Heart left ventricle (tissue), 16 donors: Measurements from ENCODE around the gene STAP1. TPM values are rescaled to one million over a fixed set of nuclear protein-coding genes. Genes with fewer than 3 reads are reported as not detected.

ENCODE experiments used
- ATAC-seq, 4 donors: fragments of 200-7000 bp; cut with Tn5 transposase; one replicate each; pipeline ENCODE4 v1.9.1; 2020 to 2022; ENCODE audit warnings: moderate library complexity in 4 of 4, mild to moderate bottlenecking in 3 of 4, moderate number of reproducible peaks in 1 of 4
- DNase-seq, 5 donors: peaks; one replicate each; pipeline ENCODE4 v3.0.0-alpha.2; 2020
- H3K27ac ChIP-seq, 12 donors: fragments of 200-600 bp; sonication (generic) in 4 of 12; one replicate each; pipeline versions ENCODE4 v1.5.0 to v1.8.0; 2016 to 2022; ENCODE audit warnings: mild to moderate bottlenecking in 2 of 12
- H3K27me3 ChIP-seq, 9 donors: fragments of 200-600 bp; sonication (generic) in 2 of 9; one replicate each; pipeline versions ENCODE4 v1.5.1 to v1.8.0; 2016 to 2022; ENCODE audit warnings: mild to moderate bottlenecking in 3 of 9
- H3K36me3 ChIP-seq, 9 donors: fragments of 200-600 bp; sonication (generic) in 2 of 9; one replicate each; pipeline versions ENCODE4 v1.5.0 to v1.8.0; 2018 to 2022; ENCODE audit warnings: mild to moderate bottlenecking in 2 of 9
- H3K4me1 ChIP-seq, 12 donors: fragments of 200-600 bp; sonication (generic) in 4 of 12; one replicate each; pipeline versions ENCODE4 v1.5.0 to v1.8.0; 2016 to 2022; ENCODE audit warnings: mild to moderate bottlenecking in 3 of 12
- H3K4me3 ChIP-seq, 12 donors: fragments of 200-600 bp; sonication (generic) in 4 of 12; one replicate each; pipeline versions ENCODE4 v1.5.0 to v1.8.0; 2017 to 2022; ENCODE audit warnings: mild to moderate bottlenecking in 9 of 12, moderate library complexity in 4 of 12
- H3K9me3 ChIP-seq, 12 donors: fragments of 200-600 bp; sonication (generic) in 4 of 12; one replicate each; pipeline versions ENCODE4 v1.5.0 to v1.8.0; 2016 to 2022; ENCODE audit warnings: mild to moderate bottlenecking in 1 of 12
- CTCF ChIP-seq, 12 donors: fragments of 200-600 bp; sonication (generic) in 4 of 12; IDR thresholded peaks; one replicate each; pipeline versions ENCODE4 v1.5.0 to v1.8.0; 2018 to 2022; ENCODE audit warnings: antibody characterized with exemption in 12 of 12, mild to moderate bottlenecking in 5 of 12
- POLR2A ChIP-seq, 2 donors: fragments of 450-650 bp; IDR thresholded peaks; one replicate each; pipeline ENCODE4 v1.6.1; 2017; ENCODE audit warnings: antibody characterized with exemption in 2 of 2, mild to moderate bottlenecking in 2 of 2, moderate library complexity in 2 of 2
- WGBS, 4 donors: extraction: QIAGEN DNeasy Blood & Tissue Kit in 2 of 4; methylation state at CpG; one replicate each; pipeline versions ENCODE4 v1.1.5 to v1.1.7; 2013 to 2018; 5-methylcytosine and 5-hydroxymethylcytosine counted together
- intact Hi-C, 10 donors: fragments of 100-400 bp; cut with DNase I; formaldehyde crosslinking; loops; one replicate each; pipeline versions ENCODE4 v1.11.1 to v1.14.2; 2022
- polyA plus RNA-seq, 2 donors: library from polyadenylated mRNA; stranded (reverse); fragments of 200-250 nt; gene quantifications; one replicate each; pipeline ENCODE4 v1.2.3, GENCODE V29; 2013
- total RNA-seq, 9 donors: library from RNA; depleted of rRNA in 2 of 9; stranded (reverse); fragments of >200 nt in 2 of 9; fragmentation: NEBNext Ultra II Directional in 3 of 9; extraction: Animal tissue kit (Norgen Biotek cat#: 25700) in 3 of 9; gene quantifications; one replicate each; pipeline versions ENCODE4 v1.1.0 to v1.2.4, GENCODE V29; 2016 to 2023
- donor health status: ischemic (EF 13 %, LVEDD 7.1; RV severe dilation, severe dysfunction).
- donor health status: healthy with polysubstance abuse.
- donor health status: DM: no; HTN: yes; CAD: no.
- donor health status: DM: no; HTN: no; CAD: no.
- donor health status: ischemic (EF 25% LVEDD 6.9; RV normal size, moderate dysfunction).
- donor health status: ischemic (EF 25% LVEDD 5.7; RV mildly dilated, moderate dysfunction).
- donor health status: healthy.
- donor health status: DM: yes; HTN: yes; CAD: no.
- donor health status: ischemic (EF 35%, LVEDD 5.7; RV mildly dilated, moderate dysfunction).
- donor health status: nonischemic (EF 11% LVEDD 7.7; RV severe dilation, severe dysfunction).
- donor health status: DM: yes; HTN: yes; CAD: no.
- donor health status: PGD.
- donor health status: ischemic (EF 29% LVEDD 5.4; RV normal size, mild dysfunction).
- donor health status: nonischemic (EF 23%, LVEDD 6.1; RV moderate dilation, normal function).

STAP1 gene
- total and polyA plus RNA-seq, 11 donors = 1.1 TPM; not detected in 10

- Histone ChIP-seq H3K36me3 (peaks cover 0 to 31% (median 22%) of the 10 kb centered on the region in 9 donors), H3K4me3 (peak within 1 kb of the TSS; percentile 58 to 95 (median 84)), H3K27me3 (no peaks in the 10 kb centered on the region), H3K4me1 (peaks cover 0 to 36% (median 16%) of the 10 kb centered on the region in 12 donors), H3K9me3 (no peaks in the 10 kb centered on the region), H3K27ac (peak within 1 kb of the TSS; percentile 60 to 96 (median 88))
- intact Hi-C loops = loop anchor here in 5 of 10 donors (1.0 to 10.0 kb wide), 3 partner anchors 149 to 629 kb away; partner anchors contain the start of gene UBA6 (in 1 of the 5)
- DNase-seq (peak; percentile 97 to 99 (median 98)), ATAC-seq (peak; percentile 100)
- 1% methylated on average over 40 to 53 of the region's 53 CpGs for WGBS, 4 donors
- peak in 1 of 2 donors; percentile 81 for TF ChIP-seq POLR2A (IDR thresholded peaks at IDR 0.05)
- TF ChIP-seq CTCF (IDR thresholded peaks at IDR 0.05) = no peak
Measured at GRCh38 chr4:67545199-67546003, 13.1 kb upstream of the STAP1 start, which contains the start of gene CENPC. TSS of gene CENPC (minus strand) at chr4:67545503. CDS start at chr4:67545355, 148 bp downstream.

GRCh38 chr4:67546004-67546356 lies 12.5 kb upstream of the STAP1 start:
- ATAC-seq (no peak), DNase-seq (no peak)
- WGBS, 4 donors = 44 to 53% (median 45%) methylated on average over 4 of the region's 4 CpGs
- peak overlapping the region in 11 of 12 donors; percentile 79 to 96 (median 89) for H3K27ac ChIP-seq
- intact Hi-C loops = loop anchor here in 5 of 10 donors (10.0 kb wide), 2 partner anchors 149 to 629 kb away; no protein-coding TSS in a partner anchor
- no peaks in the 10 kb centered on the region for H3K9me3 ChIP-seq
- TF ChIP-seq POLR2A (IDR thresholded peaks at IDR 0.05) = no peak
- TF ChIP-seq CTCF (IDR thresholded peaks at IDR 0.05) = no peak
- H3K27me3 ChIP-seq = no peaks in the 10 kb centered on the region
- H3K36me3 ChIP-seq = peaks cover 0 to 26% (median 17%) of the 10 kb centered on the region in 9 donors
- H3K4me1 ChIP-seq = peaks cover 0 to 36% (median 16%) of the 10 kb centered on the region in 12 donors
- peak overlapping the region; percentile 58 to 95 (median 84) for H3K4me3 ChIP-seq

- Histone ChIP-seq H3K4me3 (no peak overlapping the region), H3K27ac (no peak overlapping the region), H3K27me3 (no peaks in the 10 kb centered on the region), H3K9me3 (no peaks in the 10 kb centered on the region), H3K4me1 (peaks cover 0 to 32% (median 13%) of the 10 kb centered on the region in 12 donors), H3K36me3 (peaks cover 0 to 17% (median 11%) of the 10 kb centered on the region in 9 donors)
- WGBS, 4 donors = 60 to 70% (median 68%) methylated on average over 4 of the region's 4 CpGs
- ATAC-seq = no peak
- no peak for DNase-seq
- TF ChIP-seq POLR2A (IDR thresholded peaks at IDR 0.05) (no peak), CTCF (IDR thresholded peaks at IDR 0.05) (peak in 1 of 12 donors; percentile 22)
- intact Hi-C loops = loop anchor here in 5 of 10 donors (10.0 kb wide), 2 partner anchors 148 to 628 kb away; no protein-coding TSS in a partner anchor
Measured at GRCh38 chr4:67546971-67547370, 11.6 kb upstream of the STAP1 start.

- WGBS, 4 donors = 6 to 16% (median 10%) methylated on average over 1 of the region's 1 CpG
- TF ChIP-seq POLR2A (IDR thresholded peaks at IDR 0.05) = no peak
- peak in 6 of 12 donors; percentile 16 to 30 (median 24) for TF ChIP-seq CTCF (IDR thresholded peaks at IDR 0.05)
- Histone ChIP-seq H3K36me3 (no peaks in the 10 kb centered on the region), H3K4me3 (no peak overlapping the region), H3K4me1 (peaks cover 0 to 11% (median 3%) of the 10 kb centered on the region in 12 donors), H3K27ac (no peak overlapping the region), H3K27me3 (no peaks in the 10 kb centered on the region), H3K9me3 (no peaks in the 10 kb centered on the region)
- ATAC-seq (no peak), DNase-seq (no peak)
- intact Hi-C loops = loop anchor here in 5 of 10 donors (10.0 kb wide), 2 partner anchors 146 to 626 kb away; no protein-coding TSS in a partner anchor
Measured at GRCh38 chr4:67549123-67549522, 9.4 kb upstream of the STAP1 start.
